ENCODE data around the gene PIK3R3. TPM values are rescaled to one million over a fixed set of nuclear protein-coding genes. Genes with fewer than 3 reads are reported as not detected.

The PIK3R3 gene
- total and polyA plus RNA-seq, 9 of the 15 experiments (the other 6 are each of a cell fraction or from before 2014, with no cell fraction given) = 1.4 to 7.7 (median 4.6) TPM

GRCh38 chr1:46114925-46115603 is 17.4 kb downstream of the PIK3R3 start (continued):
- TF ChIP-seq MAFF (IDR thresholded peaks at IDR 0.05; ENCODE audit: low read length) (peak; percentile 63; the same call in 1 of the 2 replicates), NBN (IDR thresholded peaks at IDR 0.05; ENCODE audit: low read depth) (no peak), HDAC3 (IDR thresholded peaks at IDR 0.05; ENCODE audit: borderline replicate concordance, partially characterized antibody) (peak; percentile 24), EHMT2 (IDR thresholded peaks at IDR 0.05) (no peak), TEAD1 (CRISPR knock-in tag; IDR thresholded peaks at IDR 0.05) (0 out of 4 replicates have a peak, but pooled peaks of 1 of the 2 experiments have one; percentile 30), MTA3 (IDR thresholded peaks at IDR 0.05; ENCODE audit: borderline replicate concordance) (no peak), DMBX1 (CRISPR knock-in tag; IDR thresholded peaks at IDR 0.05; ENCODE audit: borderline replicate concordance) (no peak), PTTG1 (tag; IDR thresholded peaks at IDR 0.05; ENCODE audit: low read depth) (0 out of 2 replicates have a peak, but pooled peaks have one; percentile 39), RCOR1 (IDR thresholded peaks at IDR 0.05; ENCODE audit: borderline replicate concordance in 1 of 2, low read depth in 2 of 2, low read length in 2 of 2) (no peak), NCOA4 (IDR thresholded peaks at IDR 0.05; ENCODE audit: partially characterized antibody) (no peak), IRF2 (CRISPR knock-in tag; IDR thresholded peaks at IDR 0.05) (no peak), CBX2 (IDR thresholded peaks at IDR 0.05; ENCODE audit: insufficient read depth, low read length, poor library complexity, severe bottlenecking) (no peak), ERF (CRISPR knock-in tag; IDR thresholded peaks at IDR 0.05) (peak; percentile 48; the same call in 1 of the 2 replicates), ZFP1 (CRISPR knock-in tag; IDR thresholded peaks at IDR 0.05) (no peak), ZNF395 (CRISPR knock-in tag; IDR thresholded peaks at IDR 0.05) (no peak), PTRF (tag; IDR thresholded peaks at IDR 0.05) (0 out of 2 replicates have a peak, but pooled peaks have one; percentile 32), RFX5 (IDR thresholded peaks at IDR 0.05; ENCODE audit: low read depth, low read length) (no peak), ZNF668 (CRISPR knock-in tag; IDR thresholded peaks at IDR 0.05) (no peak), ZEB2 (IDR thresholded peaks at IDR 0.05) (no peak), PHF8 (IDR thresholded peaks at IDR 0.05; ENCODE audit: borderline replicate concordance, low read length) (no peak), HBP1 (CRISPR knock-in tag; IDR thresholded peaks at IDR 0.05) (no peak), MIER1 (IDR thresholded peaks at IDR 0.05; ENCODE audit: low read depth) (no peak), HNRNPH1 (optimal IDR thresholded peaks at IDR 0.05; ENCODE audit: low read depth, low read length) (no peak), SMAD4 (CRISPR knock-in tag; conservative IDR thresholded peaks at IDR 0.05) (peak; percentile 40; the same call in 1 of the 2 replicates), ATF2 (CRISPR knock-in tag; IDR thresholded peaks at IDR 0.05) (no peak), ZKSCAN8 (CRISPR knock-in tag; IDR thresholded peaks at IDR 0.05) (no peak)

All from K562 (cell line).